ENCODE results near the gene LRRC23.
A peak's percentile ranks its signal among the peaks of the same experiment; 100 is the strongest.

Gene LRRC23

DNA sequence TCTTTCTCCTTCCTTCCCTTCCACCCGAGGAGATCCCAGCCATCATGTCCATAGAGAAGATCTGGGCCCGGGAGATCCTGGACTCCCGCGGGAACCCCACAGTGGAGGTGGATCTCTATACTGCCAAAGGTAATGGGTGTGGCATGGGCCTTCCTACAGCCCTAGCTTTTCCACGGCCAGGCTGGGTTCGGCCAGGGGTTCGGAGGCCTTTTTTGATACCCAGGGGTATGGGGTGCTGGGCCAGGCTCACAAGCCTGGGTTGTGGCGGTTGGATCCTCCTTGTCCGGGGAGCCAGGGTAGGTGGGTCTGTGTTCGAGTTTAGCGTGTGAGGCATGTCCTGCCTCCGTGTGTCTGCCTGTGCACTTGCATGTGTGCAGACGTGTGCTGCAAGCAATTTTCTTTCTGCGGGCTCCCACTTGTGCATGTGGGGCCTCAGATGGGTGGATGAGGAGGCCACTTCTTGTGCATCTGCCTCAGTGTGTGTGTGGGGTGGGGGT is 11.2 kb downstream of the LRRC23 start:
- Histone ChIP-seq H3K9me3 (no peaks in the 10 kb centered on the region), H3K27ac (peak overlapping the region; percentile 96 to 97), H3K4me1 (peaks cover 0 to 19% (median 16%) of the 10 kb centered on the region in 4 donors), H3K4me3 (peak overlapping the region; percentile 68 to 72), H3K36me3 (peaks cover 0 to 44% (median 15%) of the 10 kb centered on the region in 3 donors), H3K27me3 (no peaks in the 10 kb centered on the region)
- intact Hi-C loops (cut with DNase I; ENCODE audit: low total_unique reads), result no loop called here
- no peak for DNase-seq
- TF ChIP-seq, protein P1, sequence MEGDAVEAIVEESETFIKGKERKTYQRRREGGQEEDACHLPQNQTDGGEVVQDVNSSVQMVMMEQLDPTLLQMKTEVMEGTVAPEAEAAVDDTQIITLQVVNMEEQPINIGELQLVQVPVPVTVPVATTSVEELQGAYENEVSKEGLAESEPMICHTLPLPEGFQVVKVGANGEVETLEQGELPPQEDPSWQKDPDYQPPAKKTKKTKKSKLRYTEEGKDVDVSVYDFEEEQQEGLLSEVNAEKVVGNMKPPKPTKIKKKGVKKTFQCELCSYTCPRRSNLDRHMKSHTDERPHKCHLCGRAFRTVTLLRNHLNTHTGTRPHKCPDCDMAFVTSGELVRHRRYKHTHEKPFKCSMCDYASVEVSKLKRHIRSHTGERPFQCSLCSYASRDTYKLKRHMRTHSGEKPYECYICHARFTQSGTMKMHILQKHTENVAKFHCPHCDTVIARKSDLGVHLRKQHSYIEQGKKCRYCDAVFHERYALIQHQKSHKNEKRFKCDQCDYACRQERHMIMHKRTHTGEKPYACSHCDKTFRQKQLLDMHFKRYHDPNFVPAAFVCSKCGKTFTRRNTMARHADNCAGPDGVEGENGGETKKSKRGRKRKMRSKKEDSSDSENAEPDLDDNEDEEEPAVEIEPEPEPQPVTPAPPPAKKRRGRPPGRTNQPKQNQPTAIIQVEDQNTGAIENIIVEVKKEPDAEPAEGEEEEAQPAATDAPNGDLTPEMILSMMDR (IDR thresholded peaks at IDR 0.05), result no peak

DNA sequence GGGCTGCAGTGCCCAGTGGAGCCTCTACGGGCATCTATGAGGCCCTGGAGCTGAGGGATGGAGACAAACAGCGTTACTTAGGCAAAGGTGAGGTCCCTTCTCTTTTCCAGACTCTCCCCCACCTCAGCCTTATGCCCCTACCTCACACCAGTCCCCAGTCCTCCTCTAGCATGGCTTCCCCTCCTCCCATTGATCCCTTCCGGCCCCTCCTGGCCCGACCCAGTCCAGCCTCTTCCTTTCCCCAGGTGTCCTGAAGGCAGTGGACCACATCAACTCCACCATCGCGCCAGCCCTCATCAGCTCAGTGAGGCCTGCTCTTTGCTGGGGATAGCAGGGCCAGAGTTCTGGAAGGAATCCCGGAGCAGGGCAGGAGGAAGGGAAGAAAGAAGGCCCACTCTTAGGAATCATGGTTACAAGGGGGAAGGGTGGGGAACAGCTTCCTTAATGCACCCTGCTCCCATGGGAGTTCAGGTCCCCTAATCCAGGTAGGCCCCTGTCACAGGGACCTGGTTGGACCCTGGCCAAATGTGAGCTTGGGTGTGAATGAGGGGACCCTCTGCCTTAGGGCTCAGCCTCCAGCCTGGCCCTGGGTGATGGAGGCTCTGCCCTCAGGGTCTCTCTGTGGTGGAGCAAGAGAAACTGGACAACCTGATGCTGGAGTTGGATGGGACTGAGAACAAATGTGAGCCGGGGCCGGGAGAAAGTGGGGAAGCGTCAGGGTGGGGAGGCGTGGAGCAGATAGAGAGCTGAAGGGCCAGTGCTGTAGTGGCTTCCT is 12.0 kb downstream of the LRRC23 start:
- Histone ChIP-seq H3K9me3 (no peaks in the 10 kb centered on the region), H3K4me1 (peaks cover 0 to 19% (median 16%) of the 10 kb centered on the region in 4 donors), H3K27me3 (no peaks in the 10 kb centered on the region), H3K4me3 (no peak overlapping the region), H3K36me3 (peaks cover 0 to 51% (median 21%) of the 10 kb centered on the region in 3 donors), H3K27ac (peak overlapping the region; percentile 22 to 96)
- intact Hi-C loops (cut with DNase I; ENCODE audit: low total_unique reads), result no loop called here
- DNase-seq, result peak in 1 of 2 donors; percentile 67
- TF ChIP-seq, protein P1 (IDR thresholded peaks at IDR 0.05), result no peak

- intact Hi-C loops (cut with DNase I; ENCODE audit: low total_unique reads), result no loop called here
- Histone ChIP-seq H3K36me3 (peaks cover 0 to 61% (median 30%) of the 10 kb centered on the region in 3 donors), H3K9me3 (no peaks in the 10 kb centered on the region), H3K4me3 (no peak overlapping the region), H3K4me1 (peaks cover 0 to 19% (median 16%) of the 10 kb centered on the region in 4 donors), H3K27ac (no peak overlapping the region), H3K27me3 (no peaks in the 10 kb centered on the region)
- TF ChIP-seq, protein P1 (IDR thresholded peaks at IDR 0.05), result no peak
- peak in 1 of 2 donors; percentile 51 for DNase-seq
These were observed 13.0 kb downstream of the LRRC23 start for GRCh38 chr12:6917491-6918231.

DNA sequence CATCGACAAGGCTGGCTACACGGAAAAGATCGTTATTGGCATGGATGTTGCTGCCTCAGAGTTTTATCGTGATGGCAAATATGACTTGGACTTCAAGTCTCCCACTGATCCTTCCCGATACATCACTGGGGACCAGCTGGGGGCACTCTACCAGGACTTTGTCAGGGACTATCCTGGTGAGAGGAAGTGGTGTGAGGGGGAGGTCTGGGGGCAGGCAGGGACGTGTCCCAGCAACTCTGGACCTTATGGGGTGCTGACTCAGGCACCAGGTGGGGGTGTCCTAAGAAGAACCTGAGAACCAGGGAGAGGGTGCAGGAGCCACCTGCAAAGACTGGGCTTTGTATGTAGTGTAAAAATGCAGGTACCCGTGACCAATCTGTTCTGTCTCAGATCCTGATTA is 15.0 kb downstream of the LRRC23 start:
- Histone ChIP-seq H3K27me3 (no peaks in the 10 kb centered on the region), H3K4me1 (peaks cover 0 to 22% (median 17%) of the 10 kb centered on the region in 4 donors), H3K36me3 (peaks cover 0 to 74% (median 30%) of the 10 kb centered on the region in 3 donors), H3K9me3 (no peaks in the 10 kb centered on the region), H3K27ac (no peak overlapping the region), H3K4me3 (no peak overlapping the region)
- intact Hi-C loops (cut with DNase I; ENCODE audit: low total_unique reads), result no loop called here
- TF ChIP-seq, protein P1 (IDR thresholded peaks at IDR 0.05), result no peak
- DNase-seq, result peak in 1 of 2 donors; percentile 63

- Histone ChIP-seq H3K36me3 (peaks cover 0 to 68% (median 28%) of the 10 kb centered on the region in 3 donors), H3K27ac (no peak overlapping the region), H3K9me3 (no peaks in the 10 kb centered on the region), H3K4me3 (no peak overlapping the region), H3K27me3 (no peaks in the 10 kb centered on the region), H3K4me1 (peaks cover 7 to 28% (median 23%) of the 10 kb centered on the region in 4 donors)
- intact Hi-C loops (cut with DNase I; ENCODE audit: low total_unique reads), result no loop called here
- TF ChIP-seq, protein P1 (IDR thresholded peaks at IDR 0.05), result no peak
- DNase-seq, result peak in 1 of 2 donors; percentile 51
These were observed 16.9 kb downstream of the LRRC23 start for GRCh38 chr12:6921539-6921938.

All from tibial artery (tissue), 4 donors.